Mesodermal cell (in vitro differentiated cells): Measurements from ENCODE around the gene MMP10.

Experiments used
- H3K27ac ChIP-seq: 2 replicates; pipeline ENCODE4 v1.7.0; 2013; ENCODE audit warnings: mild to moderate bottlenecking, low read depth, low read length, moderate library complexity; ENCODE audit not compliant: severe bottlenecking
- H3K36me3 ChIP-seq: 2 replicates; pipeline ENCODE4 v1.7.1; 2013; ENCODE audit warnings: mild to moderate bottlenecking, low read length, moderate library complexity; ENCODE audit not compliant: control insufficient read depth, insufficient read depth
- H3K4me1 ChIP-seq: one replicate; pipeline ENCODE4 v1.7.1; 2013; ENCODE audit warnings: mild to moderate bottlenecking, low read length; ENCODE audit not compliant: insufficient read depth, control insufficient read depth, poor library complexity, severe bottlenecking
- H3K4me3 ChIP-seq: 2 replicates; pipeline ENCODE4 v1.7.0; 2013; ENCODE audit warnings: low read length, control low read depth, mild to moderate bottlenecking; ENCODE audit not compliant: insufficient read depth, poor library complexity, severe bottlenecking; ENCODE audit errors: extremely low read depth
- H3K9me3 ChIP-seq: 2 replicates; pipeline ENCODE4 v1.7.1; 2013; ENCODE audit warnings: mild to moderate bottlenecking, low read length, moderate library complexity; ENCODE audit not compliant: control insufficient read depth
- WGBS, 2 experiments: methylation state at CpG; one replicate each; pipeline ENCODE4 v1.1.5; 2013; ENCODE audit warnings: missing lambda C conversion rate in 2 of 2; ENCODE audit not compliant: insufficient coverage in 2 of 2; 5-methylcytosine and 5-hydroxymethylcytosine counted together

Gene MMP10

DNA sequence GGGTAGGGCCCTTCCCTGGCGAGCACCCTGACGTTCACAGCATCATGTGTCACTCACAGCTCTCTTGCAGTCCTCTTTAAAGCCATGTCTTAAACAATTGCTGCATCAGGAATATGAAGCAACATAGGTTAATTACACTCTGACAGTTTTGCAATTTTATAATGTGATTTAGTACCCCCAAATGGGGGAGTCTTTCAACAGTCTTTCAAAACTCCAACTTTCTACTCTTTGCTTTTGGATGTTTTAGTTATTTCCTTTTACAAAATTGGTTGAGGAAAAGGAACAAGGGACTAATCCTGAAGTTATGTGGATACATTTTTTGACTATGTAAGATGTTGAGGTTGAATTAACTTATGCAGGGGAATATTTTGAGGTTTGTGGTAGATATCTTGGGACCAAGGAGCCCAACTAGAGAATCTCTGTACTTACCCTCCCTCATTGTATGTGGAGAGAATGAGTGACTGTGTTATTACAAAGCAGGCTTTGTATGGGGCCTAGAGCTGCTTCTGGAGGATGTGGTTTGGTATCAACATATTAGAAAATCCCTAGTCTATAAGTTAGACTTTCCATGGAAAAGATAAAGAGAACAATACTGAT lies 55.4 kb downstream of the MMP10 start, which contains the start of gene MMP8:
Gene MMP8 (minus strand): TSS at position 51 of the 597 bp plus-strand sequence. CDS start 99 bp downstream, outside the sequence.
- H3K36me3 ChIP-seq: no peaks in the 10 kb centered on the region
- H3K4me1 ChIP-seq: no peaks in the 10 kb centered on the region
- no peak within 1 kb of the TSS for H3K4me3 ChIP-seq
- H3K9me3 ChIP-seq: no peaks in the 10 kb centered on the region
- no CpG with 5 or more reads among the region's 2 CpGs for WGBS, 2 experiments
- no peak within 1 kb of the TSS for H3K27ac ChIP-seq

DNA sequence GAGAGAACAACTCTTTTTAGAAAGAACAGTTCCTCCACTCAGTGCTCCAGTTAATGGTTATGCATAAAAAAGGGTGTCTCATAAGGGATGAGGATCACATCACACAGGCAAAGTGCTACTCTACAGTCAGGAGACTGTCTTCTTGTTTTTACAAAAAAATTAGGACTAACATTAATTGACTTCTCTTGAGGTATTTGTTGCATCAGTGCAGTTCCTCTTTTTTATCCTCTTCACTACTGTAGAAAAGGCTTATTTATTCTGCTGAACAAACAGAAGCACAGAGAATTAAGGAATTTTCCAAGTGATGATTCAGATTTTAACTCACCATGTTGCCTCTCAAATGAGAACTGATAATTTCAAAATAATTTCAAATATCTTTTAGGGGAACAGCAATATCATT lies 57.6 kb downstream of the MMP10 start:
- Histone ChIP-seq H3K36me3 (no peaks in the 10 kb centered on the region), H3K4me3 (no peak overlapping the region), H3K9me3 (no peaks in the 10 kb centered on the region), H3K4me1 (no peaks in the 10 kb centered on the region), H3K27ac (no peak overlapping the region)
